Memory B cell (primary cell): Measurements from ENCODE around the gene FHIT.

Experiments
- ATAC-seq: fragments of 150-1000 bp; cut with Tn5 transposase; 2 replicates; pipeline ENCODE4 v1.10.0; 2021; ENCODE audit warnings: low read depth, mild to moderate bottlenecking, moderate library complexity
- DNase-seq, 2 donors: peaks; one replicate each; pipeline ENCODE4 v3.0.0; 2022; ENCODE audit warnings: low spot score in 2 of 2
- H3K27ac Mint-ChIP-seq: one replicate; pipeline ENCODE4 v1.8.0; 2022; ENCODE audit warnings: mild to moderate bottlenecking, moderate library complexity, mixed read lengths
- H3K27me3 Mint-ChIP-seq: one replicate; pipeline ENCODE4 v1.8.0; 2022; ENCODE audit warnings: mixed read lengths
- H3K36me3 Mint-ChIP-seq: one replicate; pipeline ENCODE4 v1.8.0; 2022; ENCODE audit warnings: mild to moderate bottlenecking, mixed read lengths
- H3K4me1 Mint-ChIP-seq: one replicate; pipeline ENCODE4 v1.8.0; 2022; ENCODE audit warnings: mixed read lengths
- H3K4me3 Mint-ChIP-seq: one replicate; pipeline ENCODE4 v1.8.0; 2022; ENCODE audit warnings: mild to moderate bottlenecking, moderate library complexity, mixed read lengths
- H3K9me3 Mint-ChIP-seq: one replicate; pipeline ENCODE4 v1.8.0; 2022; ENCODE audit warnings: mixed read lengths

Gene FHIT

DNA sequence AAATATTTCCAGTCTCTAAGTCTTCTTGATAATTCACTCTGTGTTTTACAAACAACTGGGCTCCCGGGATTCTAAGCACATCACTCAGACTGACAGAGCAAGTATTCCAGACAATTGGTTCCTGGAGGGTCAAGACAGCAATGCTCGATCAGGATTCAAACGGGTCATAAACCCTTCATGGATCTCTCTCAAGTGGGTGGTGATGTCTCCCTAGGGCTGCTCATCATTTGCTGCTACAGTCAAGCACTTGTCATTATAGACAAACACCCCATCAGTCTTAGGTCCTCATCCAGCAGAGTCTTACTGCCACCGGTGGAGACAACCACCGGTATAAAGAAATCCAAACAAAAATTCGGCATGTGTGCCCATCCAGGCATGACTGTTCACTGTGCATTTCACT lies 921.1 kb downstream of the FHIT start:
- H3K4me3 Mint-ChIP-seq, result no peak overlapping the region
- H3K9me3 Mint-ChIP-seq, result no peaks in the 10 kb centered on the region
- H3K36me3 Mint-ChIP-seq, result no peaks in the 10 kb centered on the region
- H3K27ac Mint-ChIP-seq, result no peak overlapping the region
- no peaks in the 10 kb centered on the region for H3K4me1 Mint-ChIP-seq
- H3K27me3 Mint-ChIP-seq, result peaks cover 1% of the 10 kb centered on the region
- ATAC-seq (no peak), DNase-seq (no peak)

DNA sequence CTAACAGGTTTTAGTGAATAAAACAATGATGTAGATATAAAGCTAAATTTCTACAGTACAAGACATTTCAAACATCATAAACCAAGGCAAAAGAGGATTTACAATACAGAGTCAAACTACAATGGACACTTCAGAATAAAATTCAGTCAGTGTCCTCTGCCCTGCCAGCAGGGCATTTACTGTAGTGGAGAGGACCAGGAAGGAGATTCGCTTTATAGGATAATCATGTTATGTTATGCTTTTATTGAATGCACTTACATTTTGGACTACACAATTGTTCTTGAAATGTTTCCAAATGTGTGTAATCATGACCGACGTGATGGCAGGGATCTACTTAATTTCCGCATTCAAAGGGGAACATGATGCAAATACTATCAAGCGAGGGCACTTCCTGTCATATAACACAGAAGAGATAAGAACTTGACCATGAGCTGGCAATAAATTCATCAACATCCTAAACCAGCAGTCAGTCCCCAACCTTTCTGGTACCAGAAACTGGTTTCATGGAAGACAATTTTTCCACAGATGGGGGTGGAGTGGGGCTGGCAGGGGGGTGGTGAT lies 925.6 kb downstream of the FHIT start:
- no peak overlapping the region for H3K4me3 Mint-ChIP-seq
- DNase-seq, result no peak
- no peaks in the 10 kb centered on the region for H3K9me3 Mint-ChIP-seq
- H3K27ac Mint-ChIP-seq, result no peak overlapping the region
- no peaks in the 10 kb centered on the region for H3K4me1 Mint-ChIP-seq
- H3K36me3 Mint-ChIP-seq, result no peaks in the 10 kb centered on the region
- ATAC-seq, result no peak
- no peaks in the 10 kb centered on the region for H3K27me3 Mint-ChIP-seq

DNA sequence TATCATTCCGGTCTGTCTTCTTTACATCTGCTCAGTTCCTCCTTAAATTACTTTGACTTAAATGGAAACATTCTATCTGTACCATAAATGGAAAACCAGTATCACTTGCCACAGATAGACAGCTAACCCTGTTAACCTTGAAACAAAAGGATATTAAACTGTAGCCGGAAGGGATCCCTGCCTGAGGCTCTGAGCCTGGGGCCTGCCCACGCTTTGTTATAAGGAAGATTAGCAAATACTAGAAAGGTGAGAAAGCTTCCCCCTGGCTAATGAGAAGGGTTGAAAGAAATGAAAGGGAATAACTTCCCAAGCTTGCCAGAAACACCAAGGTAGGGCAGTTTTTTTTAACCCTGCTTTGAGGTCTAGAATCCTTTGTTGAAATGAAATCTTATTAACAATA lies 927.6 kb downstream of the FHIT start:
- no peaks in the 10 kb centered on the region for H3K27me3 Mint-ChIP-seq
- DNase-seq (no peak), ATAC-seq (no peak)
- H3K4me1 Mint-ChIP-seq, result no peaks in the 10 kb centered on the region
- no peak overlapping the region for H3K27ac Mint-ChIP-seq
- H3K4me3 Mint-ChIP-seq, result no peak overlapping the region
- H3K9me3 Mint-ChIP-seq, result no peaks in the 10 kb centered on the region
- H3K36me3 Mint-ChIP-seq, result no peaks in the 10 kb centered on the region

DNA sequence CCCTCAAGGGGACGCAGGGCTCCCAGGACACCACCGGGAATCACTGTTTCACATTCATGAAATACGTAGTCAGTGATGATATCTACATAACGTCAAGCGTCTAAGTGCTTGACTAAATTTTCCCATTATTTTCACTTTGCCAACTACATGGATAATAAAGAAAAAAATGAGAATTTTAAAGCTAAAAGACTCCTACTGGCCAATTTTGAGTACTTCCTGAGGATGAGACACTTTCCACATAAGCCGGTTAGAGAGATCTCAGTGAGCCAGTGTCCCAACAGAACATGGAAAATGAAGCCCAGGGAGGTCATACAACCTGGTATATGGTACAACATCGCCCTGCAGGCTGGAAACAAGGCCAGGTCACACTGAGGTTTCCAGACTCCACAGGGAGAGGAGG lies 928.1 kb downstream of the FHIT start:
- no peak for ATAC-seq
- H3K4me1 Mint-ChIP-seq, result no peaks in the 10 kb centered on the region
- H3K4me3 Mint-ChIP-seq, result no peak overlapping the region
- no peak overlapping the region for H3K27ac Mint-ChIP-seq
- no peaks in the 10 kb centered on the region for H3K36me3 Mint-ChIP-seq
- no peaks in the 10 kb centered on the region for H3K9me3 Mint-ChIP-seq
- no peaks in the 10 kb centered on the region for H3K27me3 Mint-ChIP-seq
- no peak for DNase-seq

DNA sequence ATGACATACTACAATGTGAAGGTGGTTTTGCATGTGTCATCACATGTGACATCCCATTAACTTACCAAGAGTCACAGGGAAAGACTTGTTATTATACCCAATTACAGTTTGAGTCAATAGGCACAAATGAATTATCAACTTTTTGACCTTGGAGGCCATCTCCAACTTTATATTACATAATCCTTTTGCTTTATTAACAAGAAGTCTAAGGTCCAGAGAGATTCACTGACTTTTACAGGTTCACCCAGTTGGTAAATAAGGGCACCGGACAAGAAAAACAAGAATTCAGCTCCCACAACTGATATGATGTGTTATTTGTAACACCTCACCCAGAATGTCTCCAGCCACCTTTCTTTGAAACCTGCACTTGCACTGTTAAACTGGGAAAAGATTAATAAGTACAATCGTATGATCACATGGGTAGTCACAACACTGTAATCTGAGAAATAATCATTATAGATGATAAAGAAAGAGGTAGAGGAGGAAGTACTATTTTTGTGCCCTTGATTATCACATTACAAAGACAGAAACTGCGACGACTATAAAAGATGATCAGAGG lies 928.9 kb downstream of the FHIT start:
- ATAC-seq (no peak), DNase-seq (no peak)
- H3K4me1 Mint-ChIP-seq, result no peaks in the 10 kb centered on the region
- H3K4me3 Mint-ChIP-seq, result no peak overlapping the region
- H3K27me3 Mint-ChIP-seq, result no peaks in the 10 kb centered on the region
- H3K27ac Mint-ChIP-seq, result no peak overlapping the region
- no peaks in the 10 kb centered on the region for H3K36me3 Mint-ChIP-seq
- H3K9me3 Mint-ChIP-seq, result no peaks in the 10 kb centered on the region

DNA sequence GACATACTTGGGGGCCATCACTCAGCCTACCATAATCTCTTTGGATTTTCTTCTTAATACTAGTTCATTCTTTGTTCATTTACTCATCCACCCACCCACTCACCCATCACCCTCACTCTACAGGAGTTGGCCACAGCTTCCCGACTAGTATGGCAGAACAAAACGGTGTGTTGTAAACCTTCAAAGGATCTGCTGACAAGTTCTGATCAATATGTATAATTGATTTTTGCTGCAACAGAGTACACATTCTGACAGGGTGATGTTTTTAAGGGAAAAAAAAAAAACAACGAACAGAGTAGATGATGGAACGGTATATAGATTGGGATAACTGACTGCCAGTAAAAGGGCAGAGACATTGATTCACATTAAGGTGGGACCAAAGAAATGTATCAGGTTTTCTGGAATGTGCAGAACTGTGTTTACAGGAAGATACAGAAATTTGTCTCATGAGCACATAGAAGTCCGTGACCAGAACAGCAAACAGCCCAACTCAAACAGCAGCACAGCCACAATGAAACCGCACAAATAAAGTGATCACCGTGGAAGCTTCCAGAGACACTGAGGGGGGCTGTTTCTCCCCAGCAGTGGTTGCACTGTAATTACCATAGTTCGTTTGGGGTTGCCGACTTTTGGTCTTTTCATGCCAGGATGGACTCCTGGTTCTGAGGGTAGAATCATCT lies 931.9 kb downstream of the FHIT start:
- Mint-ChIP-seq H3K9me3 (peaks cover 3% of the 10 kb centered on the region), H3K27me3 (no peaks in the 10 kb centered on the region), H3K4me3 (no peak overlapping the region), H3K4me1 (no peaks in the 10 kb centered on the region), H3K27ac (no peak overlapping the region), H3K36me3 (no peaks in the 10 kb centered on the region)
- no peak for ATAC-seq
- DNase-seq, result no peak

DNA sequence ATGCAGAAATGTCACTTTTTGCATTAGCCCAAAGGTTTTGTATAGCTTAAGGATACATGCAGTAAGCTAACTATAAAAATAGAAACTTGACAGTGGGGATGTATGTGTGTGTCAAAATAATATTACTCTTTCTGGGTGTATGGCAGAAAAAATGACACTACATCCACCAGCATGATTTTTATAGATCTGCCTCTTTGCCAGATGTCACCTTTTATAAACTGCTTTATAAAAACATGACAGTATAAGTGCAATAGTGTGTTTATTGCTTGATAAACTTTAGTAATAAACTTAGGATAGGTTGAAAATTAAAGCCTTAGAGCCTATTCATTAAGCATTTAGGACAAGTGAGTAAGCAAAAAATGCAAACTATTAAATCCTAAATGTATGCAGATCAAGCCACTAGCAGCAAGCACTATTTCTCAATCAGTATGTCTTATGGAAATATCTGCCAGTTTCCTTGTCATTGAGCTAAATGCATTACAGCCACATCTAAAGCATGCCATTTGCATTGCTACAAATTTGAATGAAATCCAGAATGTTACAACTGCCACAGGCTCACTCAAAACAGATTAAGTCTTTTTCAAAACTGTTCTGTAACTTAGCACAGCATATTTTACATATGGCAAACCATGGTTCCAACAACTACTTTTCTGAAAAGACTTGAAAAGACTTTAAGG lies 935.0 kb downstream of the FHIT start:
- ATAC-seq, result no peak
- no peak for DNase-seq

DNA sequence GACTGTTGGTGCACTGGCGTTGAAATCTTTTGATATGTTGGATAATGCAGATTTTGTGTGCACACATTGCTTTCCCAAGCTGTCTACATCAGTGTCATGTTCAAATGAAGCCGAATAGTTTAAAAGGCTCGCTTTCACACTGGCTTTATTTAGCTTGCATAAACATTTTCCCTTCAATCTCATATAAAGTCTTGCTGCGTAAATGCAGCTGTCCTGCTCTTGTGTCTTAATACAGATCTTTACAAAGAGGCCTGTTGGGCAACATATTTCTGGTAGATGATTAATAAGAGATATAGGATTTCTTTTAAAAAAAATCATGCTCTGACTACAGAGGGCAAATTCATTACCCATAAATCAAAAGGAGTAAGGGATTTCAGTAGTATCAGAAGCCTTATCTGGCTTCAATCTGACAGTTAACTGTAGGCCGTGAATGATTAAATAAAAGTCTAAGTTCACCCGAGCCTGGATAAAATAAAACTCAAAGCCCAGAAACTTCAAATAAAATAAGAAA lies 937.2 kb downstream of the FHIT start:
- Mint-ChIP-seq H3K4me1 (no peaks in the 10 kb centered on the region), H3K27ac (no peak overlapping the region), H3K9me3 (peaks cover 3% of the 10 kb centered on the region), H3K27me3 (no peaks in the 10 kb centered on the region), H3K36me3 (no peaks in the 10 kb centered on the region), H3K4me3 (no peak overlapping the region)
- no peak for DNase-seq
- no peak for ATAC-seq

More for the DNA sequence above, 935.0 kb downstream of the FHIT start:
- no peak overlapping the region for H3K27ac Mint-ChIP-seq
- peaks cover 3% of the 10 kb centered on the region for H3K9me3 Mint-ChIP-seq
- no peaks in the 10 kb centered on the region for H3K36me3 Mint-ChIP-seq
- no peaks in the 10 kb centered on the region for H3K27me3 Mint-ChIP-seq
- H3K4me1 Mint-ChIP-seq, result no peaks in the 10 kb centered on the region
- H3K4me3 Mint-ChIP-seq, result no peak overlapping the region

DNA sequence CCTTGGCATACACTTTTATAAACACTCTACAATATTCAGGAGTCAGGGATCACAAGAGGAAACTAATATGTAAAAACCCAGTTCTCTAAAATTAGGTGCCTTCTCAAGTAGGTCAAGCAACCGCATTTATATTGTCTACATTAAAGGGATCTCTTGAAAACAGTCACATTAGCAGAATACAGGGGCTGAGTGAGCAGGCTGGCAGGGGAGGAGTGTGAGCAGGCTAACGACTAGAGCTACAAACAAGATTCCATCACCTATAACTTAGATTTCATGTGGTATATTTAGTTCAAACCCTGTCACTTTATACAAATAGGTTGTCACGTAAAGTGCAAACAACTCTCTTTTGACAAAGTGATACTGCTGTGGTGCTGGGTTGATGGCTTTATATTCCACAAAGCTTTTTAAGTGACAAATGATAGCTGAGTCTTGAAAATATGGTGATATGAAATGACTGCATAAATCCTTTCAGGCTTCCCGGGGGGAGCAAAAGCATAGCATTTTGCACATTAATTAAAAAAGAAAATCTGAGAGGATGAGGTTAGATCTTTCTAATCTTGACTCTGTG lies 937.9 kb downstream of the FHIT start:
- H3K9me3 Mint-ChIP-seq, result peaks cover 3% of the 10 kb centered on the region
- DNase-seq (no peak), ATAC-seq (no peak)
- H3K27me3 Mint-ChIP-seq, result no peaks in the 10 kb centered on the region
- H3K4me3 Mint-ChIP-seq, result no peak overlapping the region
- no peaks in the 10 kb centered on the region for H3K4me1 Mint-ChIP-seq
- H3K27ac Mint-ChIP-seq, result no peak overlapping the region
- H3K36me3 Mint-ChIP-seq, result no peaks in the 10 kb centered on the region

DNA sequence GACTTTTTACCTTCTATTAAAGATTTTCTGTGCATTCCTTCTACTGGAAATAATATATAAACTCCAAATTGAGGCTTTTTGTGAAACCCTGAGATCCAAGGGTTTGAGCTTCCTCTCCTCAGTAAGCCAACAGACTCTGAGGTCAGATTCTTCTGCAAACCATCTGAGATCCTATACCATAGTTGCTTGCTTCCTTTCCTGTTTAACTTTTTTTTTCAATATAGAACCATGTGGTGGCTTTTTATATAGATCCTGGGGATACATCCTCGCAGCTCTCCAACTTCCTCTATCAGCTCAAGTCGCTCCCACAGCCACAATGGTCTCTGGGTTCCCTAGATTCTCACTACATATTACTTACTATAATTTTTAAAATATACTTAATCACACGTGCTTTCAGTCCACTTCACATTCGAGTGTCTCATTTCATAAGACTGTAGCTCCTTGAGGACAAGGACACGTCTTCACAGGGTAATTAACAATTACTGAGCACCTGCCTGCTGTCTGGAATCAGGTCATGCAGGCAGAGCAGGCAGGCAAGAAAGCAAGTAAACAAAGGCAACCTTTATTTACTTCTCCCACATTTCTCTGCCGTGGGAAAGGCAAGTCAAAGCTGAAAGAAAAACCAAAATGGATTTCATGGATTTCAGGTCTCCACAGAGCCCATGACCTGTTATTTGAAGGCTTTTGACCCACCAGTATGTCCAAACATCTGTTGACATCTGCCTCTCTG lies 941.5 kb downstream of the FHIT start:
- H3K4me3 Mint-ChIP-seq, result no peak overlapping the region
- no peaks in the 10 kb centered on the region for H3K36me3 Mint-ChIP-seq
- ATAC-seq (no peak), DNase-seq (no peak)
- no peaks in the 10 kb centered on the region for H3K4me1 Mint-ChIP-seq
- H3K27ac Mint-ChIP-seq, result peak overlapping the region; percentile 21
- H3K9me3 Mint-ChIP-seq, result no peaks in the 10 kb centered on the region
- H3K27me3 Mint-ChIP-seq, result no peaks in the 10 kb centered on the region

DNA sequence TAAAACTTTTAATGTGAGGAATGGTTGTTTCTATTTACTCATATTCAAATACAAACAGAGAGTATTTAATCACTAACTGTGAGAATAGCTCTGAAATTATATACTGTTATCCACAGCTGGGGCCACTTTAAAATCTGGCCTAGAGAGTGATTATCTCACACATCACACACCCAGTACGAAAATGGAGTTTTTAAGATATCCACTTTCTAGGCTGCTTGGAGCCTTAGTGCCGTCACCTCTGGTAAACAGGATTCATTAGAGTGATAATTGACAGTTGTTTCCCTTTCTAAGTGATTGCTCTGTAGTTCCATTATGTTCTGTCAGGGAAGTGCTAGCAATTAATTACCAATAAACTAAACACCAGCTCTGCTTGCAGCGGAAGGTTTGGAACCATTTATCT lies 942.4 kb downstream of the FHIT start:
- Mint-ChIP-seq H3K4me3 (no peak overlapping the region), H3K36me3 (no peaks in the 10 kb centered on the region), H3K27me3 (no peaks in the 10 kb centered on the region), H3K4me1 (no peaks in the 10 kb centered on the region), H3K27ac (no peak overlapping the region), H3K9me3 (no peaks in the 10 kb centered on the region)
- ATAC-seq (no peak), DNase-seq (no peak)

DNA sequence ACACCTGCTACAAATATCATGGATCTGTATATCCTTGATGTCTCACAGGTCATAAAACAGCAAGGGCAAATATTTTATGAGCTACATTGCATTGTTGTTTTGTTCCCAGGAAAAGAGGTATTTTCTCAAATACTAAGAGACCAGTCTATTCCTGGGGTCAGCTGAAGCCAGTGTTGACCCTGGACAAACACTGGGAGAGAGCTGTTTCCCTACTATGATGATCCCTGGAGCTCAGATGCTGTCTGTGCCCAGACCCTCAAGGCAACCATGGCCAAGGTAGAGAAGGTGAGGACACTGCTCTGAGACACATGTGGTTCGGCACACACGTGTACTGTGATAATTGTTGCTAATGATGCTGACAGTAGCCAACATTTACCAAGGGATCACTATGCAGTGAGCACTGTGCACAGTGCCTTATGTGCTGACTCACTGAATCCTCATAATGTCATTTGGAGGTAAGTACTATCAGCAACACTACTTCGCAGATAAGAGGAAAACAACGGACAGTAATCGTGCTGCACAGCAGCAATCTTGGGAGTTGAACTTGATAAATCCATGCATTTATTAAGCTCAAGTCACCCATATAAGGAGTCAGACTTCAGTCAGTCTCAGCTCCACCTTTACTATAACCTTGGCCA lies 943.6 kb downstream of the FHIT start:
- DNase-seq, result no peak
- no peak for ATAC-seq
- Mint-ChIP-seq H3K36me3 (no peaks in the 10 kb centered on the region), H3K4me1 (no peaks in the 10 kb centered on the region), H3K4me3 (no peak overlapping the region), H3K27me3 (no peaks in the 10 kb centered on the region), H3K9me3 (no peaks in the 10 kb centered on the region), H3K27ac (no peak overlapping the region)

DNA sequence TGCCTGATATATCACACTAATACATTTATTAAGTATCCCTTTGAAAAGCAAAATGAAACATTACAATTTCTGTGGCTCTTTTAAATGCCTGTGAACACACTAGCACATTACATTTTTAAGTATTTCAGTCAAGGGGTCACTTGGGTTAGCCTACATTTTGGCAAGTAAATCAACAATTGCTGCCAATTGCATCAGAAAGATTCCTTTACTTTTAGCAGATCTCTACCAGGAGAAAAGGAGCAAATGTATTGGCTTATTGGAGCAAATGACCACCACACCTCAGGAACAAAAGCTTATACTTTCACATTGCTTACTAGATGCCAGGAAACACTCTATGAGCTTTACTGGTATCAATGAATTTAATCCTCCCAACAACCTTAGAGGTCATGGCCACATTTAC lies 947.1 kb downstream of the FHIT start:
- no peak for ATAC-seq
- no peak for DNase-seq
- Mint-ChIP-seq H3K27ac (no peak overlapping the region), H3K4me3 (no peak overlapping the region), H3K4me1 (no peaks in the 10 kb centered on the region), H3K36me3 (no peaks in the 10 kb centered on the region), H3K27me3 (no peaks in the 10 kb centered on the region), H3K9me3 (no peaks in the 10 kb centered on the region)
